OCI-LY7 (cell line): ENCODE data around the gene DNAI1. TPM values are rescaled to one million over a fixed set of nuclear protein-coding genes. Genes with fewer than 3 reads are reported as not detected.

Experiments
- BruUV-seq: library from RNA; stranded (reverse); fragments of 400-500 nt; replicated peaks from 2 replicates; lab custom pipeline; 2021; lab: Mats Ljungman, UMichigan
- CTCF ChIA-PET: fragments of 300-600 bp; sonication (Branson Sonifier 250); formaldehyde crosslinking; loops from one replicate; lab custom pipeline; 2022; ENCODE audit warnings: antibody characterized with exemption; ENCODE audit not compliant: unreplicated experiment; lab: Charles Lee
- POLR2A ChIA-PET: fragments of 300-600 bp; sonication (Branson Sonifier 250); formaldehyde crosslinking; loops from one replicate; lab custom pipeline; 2022; ENCODE audit warnings: antibody characterized with exemption; lab: Charles Lee
- DNase-seq: peaks from one replicate; pipeline ENCODE4 v3.0.0-alpha.2; 2015; ENCODE audit warnings: low spot score
- H2AFZ ChIP-seq: fragments of 200-600 bp; sonication (generic), shearing (Covaris generic); 2 replicates; pipeline ENCODE4 v1.6.1; 2014; ENCODE audit warnings: mild to moderate bottlenecking, antibody characterized with exemption, low read length, moderate library complexity
- H3K27ac ChIP-seq: fragments of 200-600 bp; sonication (generic); 2 replicates; pipeline ENCODE4 v1.5.1; 2014; ENCODE audit warnings: mixed run types, low read depth, mild to moderate bottlenecking, moderate library complexity, low read length, inconsistent platforms; ENCODE audit not compliant: poor library complexity, severe bottlenecking
- H3K36me3 ChIP-seq: fragments of 200-600 bp; sonication (generic); 2 replicates; pipeline ENCODE4 v1.6.1; 2014; ENCODE audit warnings: mild to moderate bottlenecking, antibody characterized with exemption, low read length, moderate library complexity, mixed read lengths; ENCODE audit not compliant: insufficient read depth
- H3K4me1 ChIP-seq: fragments of 200-600 bp; sonication (generic); 2 replicates; pipeline ENCODE4 v1.5.1; 2014; ENCODE audit warnings: mild to moderate bottlenecking, low read length; ENCODE audit not compliant: insufficient read depth, poor library complexity, severe bottlenecking
- H3K4me2 ChIP-seq: fragments of 200-600 bp; sonication (generic); 2 replicates; pipeline ENCODE4 v1.6.1; 2014; ENCODE audit warnings: mild to moderate bottlenecking, low read length
- H3K4me3 ChIP-seq: fragments of 200-600 bp; sonication (generic); 2 replicates; pipeline ENCODE4 v1.5.1; 2014; ENCODE audit warnings: mild to moderate bottlenecking, low read depth, low read length; ENCODE audit not compliant: poor library complexity, severe bottlenecking
- H3K79me2 ChIP-seq: fragments of 200-600 bp; sonication (generic); 2 replicates; pipeline ENCODE4 v1.6.1; 2016; ENCODE audit warnings: low read depth, mild to moderate bottlenecking, low read length, moderate library complexity, mixed read lengths; ENCODE audit not compliant: insufficient read depth
- H3K9me2 ChIP-seq: fragments of 200-600 bp; sonication (generic); 2 replicates; pipeline ENCODE4 v1.6.1; 2016; ENCODE audit warnings: mild to moderate bottlenecking, low read length, mixed read lengths; ENCODE audit not compliant: insufficient read depth
- H3K9me3 ChIP-seq: fragments of 200-600 bp; sonication (generic); 2 replicates; pipeline ENCODE4 v1.6.1; 2014; ENCODE audit warnings: mild to moderate bottlenecking, mixed run types, low read length, mixed read lengths
- H4K20me1 ChIP-seq: fragments of 200-600 bp; sonication (generic); 2 replicates; pipeline ENCODE4 v1.6.1; 2014; ENCODE audit warnings: mild to moderate bottlenecking, antibody characterized with exemption, low read length, moderate library complexity, mixed read lengths; ENCODE audit not compliant: insufficient read depth
- CTCF ChIP-seq: fragments of 200-600 bp; sonication (generic); conservative IDR thresholded peaks from 2 replicates; pipeline ENCODE4 v1.5.1; 2014; ENCODE audit warnings: mild to moderate bottlenecking, antibody characterized with exemption, low read length, moderate library complexity, mixed read lengths
- EZH2phosphoT487 ChIP-seq: fragments of 200-600 bp; sonication (generic); IDR thresholded peaks from 2 replicates; pipeline ENCODE4 v1.6.1; 2018; ENCODE audit warnings: low read depth, borderline replicate concordance, mild to moderate bottlenecking, mixed run types, antibody characterized with exemption, low read length, moderate library complexity, mixed read lengths
- intact Hi-C: fragments of 100-400 bp; cut with micrococcal nuclease; formaldehyde crosslinking; loops from one replicate; pipeline ENCODE4 v1.10.0; 2022; ENCODE audit not compliant: unreplicated experiment
- total RNA-seq, 2 experiments: library from RNA; depleted of rRNA in 1 of 2; stranded (reverse); fragments of >200 nt in 1 of 2; shearing (Covaris generic) in 1 of 2; gene quantifications; 2 replicates each; pipeline ENCODE4 v1.2.3, GENCODE V29; 2014 to 2022

DNAI1 gene
- total RNA-seq, 2 experiments from 2014 or later: 0.57 to 0.97 TPM

- ChIA-PET CTCF (no interaction called here), POLR2A (no interaction called here)
- H3K36me3 ChIP-seq: no peaks in the 10 kb centered on the region
- H4K20me1 ChIP-seq: no peaks in the 10 kb centered on the region
- no peaks in the 10 kb centered on the region for H3K9me2 ChIP-seq
- no peak for TF ChIP-seq EZH2phosphoT487
- no peak for TF ChIP-seq CTCF
- H2AFZ ChIP-seq: no peak overlapping the region
- no TSS peak for BruUV-seq
- H3K4me3 ChIP-seq: no peak overlapping the region
- intact Hi-C loops: no loop called here
- H3K4me2 ChIP-seq: no peak overlapping the region
- no peaks in the 10 kb centered on the region for H3K9me3 ChIP-seq
- H3K79me2 ChIP-seq: no peaks in the 10 kb centered on the region
- H3K27ac ChIP-seq: no peak overlapping the region
- H3K4me1 ChIP-seq: no peaks in the 10 kb centered on the region
- DNase-seq: no peak
These were observed 28.0 kb downstream of the DNAI1 start for GRCh38 chr9:34486572-34486971.

- BruUV-seq: no TSS peak
- no peaks in the 10 kb centered on the region for H3K79me2 ChIP-seq
- DNase-seq: no peak
- no peaks in the 10 kb centered on the region for H3K4me1 ChIP-seq
- no peaks in the 10 kb centered on the region for H3K36me3 ChIP-seq
- CTCF ChIA-PET: no interaction called here
- no peaks in the 10 kb centered on the region; the same call in 1 of the 2 replicates for H4K20me1 ChIP-seq
- intact Hi-C loops: no loop called here
- TF ChIP-seq EZH2phosphoT487: no peak
- H3K9me3 ChIP-seq: no peaks in the 10 kb centered on the region
- H2AFZ ChIP-seq: no peak overlapping the region
- H3K4me3 ChIP-seq: no peak overlapping the region
- no peak overlapping the region for H3K4me2 ChIP-seq
- POLR2A ChIA-PET: no interaction called here
- no peak overlapping the region for H3K27ac ChIP-seq
- no peaks in the 10 kb centered on the region for H3K9me2 ChIP-seq
These were observed 31.8 kb downstream of the DNAI1 start for GRCh38 chr9:34490360-34490759.

- Histone ChIP-seq H3K9me2 (no peaks in the 10 kb centered on the region), H3K27ac (no peak overlapping the region), H3K4me1 (no peaks in the 10 kb centered on the region), H3K9me3 (no peaks in the 10 kb centered on the region), H3K36me3 (no peaks in the 10 kb centered on the region), H3K79me2 (no peaks in the 10 kb centered on the region), H2AFZ (no peak overlapping the region), H3K4me2 (no peak overlapping the region), H4K20me1 (no peaks in the 10 kb centered on the region; the same call in 1 of the 2 replicates), H3K4me3 (no peak overlapping the region)
- ChIA-PET CTCF (no interaction called here), POLR2A (interaction anchor here (1.5 kb wide), 1 partner anchor 18 kb away, joined by 3 read pairs; no protein-coding TSS in a partner anchor)
- TF ChIP-seq CTCF (no peak), EZH2phosphoT487 (no peak)
- DNase-seq: no peak
- intact Hi-C loops: no loop called here
- no TSS peak for BruUV-seq
These were observed 32.2 kb downstream of the DNAI1 start for GRCh38 chr9:34490760-34491159.
